SH-SY5Y (cell line): ENCODE results near the gene ATAD3B.

Experiments
- GATA2 ChIP-seq: IDR thresholded peaks from 2 replicates; pipeline ENCODE4 v1.6.1; 2011; ENCODE audit warnings: mild to moderate bottlenecking, low read depth, low read length
- GATA3 ChIP-seq: IDR thresholded peaks from 2 replicates; pipeline ENCODE4 v1.6.1; 2011; ENCODE audit warnings: low read depth, mild to moderate bottlenecking, low read length, moderate library complexity

Gene ATAD3B

GRCh38 chr1:1430992-1431844 lies 40.3 kb upstream of the ATAD3B start:
- no peak for TF ChIP-seq GATA3

- TF ChIP-seq GATA3 = no peak
- no peak for TF ChIP-seq GATA2
Observed at GRCh38 chr1:1431845-1432273, 39.7 kb upstream of the ATAD3B start.

- no peak for TF ChIP-seq GATA2
- no peak for TF ChIP-seq GATA3
Observed at GRCh38 chr1:1432274-1432950, 39.2 kb upstream of the ATAD3B start.

- no peak for TF ChIP-seq GATA2
- no peak for TF ChIP-seq GATA3
Observed at GRCh38 chr1:1432951-1433803, 38.4 kb upstream of the ATAD3B start.

GRCh38 chr1:1433804-1434130 lies 37.8 kb upstream of the ATAD3B start:
- TF ChIP-seq GATA3 = no peak

- TF ChIP-seq GATA2 (no peak), GATA3 (no peak)
Observed at GRCh38 chr1:1434131-1434823, 37.3 kb upstream of the ATAD3B start.

- TF ChIP-seq GATA3 (no peak), GATA2 (no peak)
Observed at GRCh38 chr1:1434824-1435105, 36.8 kb upstream of the ATAD3B start.

GRCh38 chr1:1435106-1435903 lies 36.3 kb upstream of the ATAD3B start, which contains the start of gene VWA1:
VWA1 (plus strand) TSS chr1:1435690; CDS start chr1:1435749, 59 bp downstream.
- no peak for TF ChIP-seq GATA3
- no peak for TF ChIP-seq GATA2

GRCh38 chr1:1435911-1436629 lies 35.5 kb upstream of the ATAD3B start:
- TF ChIP-seq GATA3 (no peak), GATA2 (no peak)

- no peak for TF ChIP-seq GATA2
- TF ChIP-seq GATA3 = no peak
Observed at GRCh38 chr1:1436630-1437032, 34.9 kb upstream of the ATAD3B start.

- TF ChIP-seq GATA2 = no peak
- TF ChIP-seq GATA3 = no peak
Observed at GRCh38 chr1:1437033-1437903, 34.3 kb upstream of the ATAD3B start.

GRCh38 chr1:1437904-1438376 lies 33.6 kb upstream of the ATAD3B start:
- TF ChIP-seq GATA2 = no peak
- no peak for TF ChIP-seq GATA3
